Left lung (tissue), 10 donors: ENCODE results near the gene RNU1-3. TPM values are rescaled to one million over a fixed set of nuclear protein-coding genes. Genes with fewer than 3 reads are reported as not detected.
A peak's percentile ranks its signal among the peaks of the same experiment; 100 is the strongest.
"Not testable (repeated sequence)": the region's sequence is repeated elsewhere in the genome, so short reads cannot be mapped to it uniquely, and the experiment has no call there.

Experiments used
- ATAC-seq: fragments of 200-7000 bp; cut with Tn5 transposase; one replicate; pipeline ENCODE4 v1.9.1; 2020; ENCODE audit warnings: moderate library complexity
- DNase-seq, 4 donors: peaks; one replicate each; pipeline ENCODE4 v3.0.0-alpha.2; 2013 to 2020
- H3K27ac ChIP-seq, 2 donors: fragments of 200-600 bp; sonication (generic) in 1 of 2; one replicate each; pipeline versions ENCODE4 v1.5.0 to v1.8.0; 2020 to 2021
- H3K27me3 ChIP-seq, 2 donors: fragments of 200-600 bp; sonication (generic) in 1 of 2; one replicate each; pipeline versions ENCODE4 v1.5.0 to v1.8.0; 2020 to 2021
- H3K36me3 ChIP-seq, 2 donors: fragments of 200-600 bp; sonication (generic) in 1 of 2; one replicate each; pipeline versions ENCODE4 v1.5.0 to v1.8.0; 2020 to 2021
- H3K4me1 ChIP-seq, 2 donors: fragments of 200-600 bp; one replicate each; pipeline ENCODE4 v1.8.0; 2021
- H3K4me3 ChIP-seq, 2 donors: fragments of 200-600 bp; sonication (generic) in 1 of 2; one replicate each; pipeline versions ENCODE4 v1.5.0 to v1.8.0; 2020 to 2021; ENCODE audit warnings: mild to moderate bottlenecking in 1 of 2
- H3K9me3 ChIP-seq, 2 donors: fragments of 200-600 bp; sonication (generic) in 1 of 2; one replicate each; pipeline versions ENCODE4 v1.5.0 to v1.8.0; 2020 to 2021
- intact Hi-C, 2 donors: fragments of 100-400 bp; cut with DNase I; formaldehyde crosslinking; loops; one replicate each; pipeline versions ENCODE4 v1.11.2 to v1.14.2; 2022
- polyA plus RNA-seq, 6 donors: library from polyadenylated mRNA; unstranded; fragments of 120-200 nt; gene quantifications; one replicate each; pipeline ENCODE4 v1.2.1, GENCODE V29; 2013; ENCODE audit not compliant: insufficient read length in 6 of 6
- total RNA-seq, 2 donors: library from RNA; stranded (reverse); fragmentation: NEBNext Ultra II Directional; extraction: Animal tissue kit (Norgen Biotek cat#: 25700); gene quantifications; one replicate each; pipeline ENCODE4 v1.2.1, GENCODE V29; 2021
- donor health status: DM: no; HTN: yes; CAD: no.
- donor health status: DM: no; HTN: no; CAD: no.

RNU1-3 gene
- total and polyA plus RNA-seq, 8 donors = 1.5 to 3,444 (median 2.8) TPM

- H3K9me3 ChIP-seq, ATAC-seq, H3K36me3 ChIP-seq, intact Hi-C loops, DNase-seq, H3K4me1 ChIP-seq, H3K27ac ChIP-seq, H3K4me3 ChIP-seq: not testable (repeated sequence)
- peaks cover 0 to 47% of the 10 kb centered on the region in 2 donors for H3K27me3 ChIP-seq
These were observed 30.4 kb upstream of the RNU1-3 start for GRCh38 chr1:16697152-16697551.

GRCh38 chr1:16696507-16697150 lies 29.9 kb upstream of the RNU1-3 start:
- peak in 1 of 4 donors; percentile 81 for DNase-seq
- H3K27me3 ChIP-seq = peaks cover 0 to 46% of the 10 kb centered on the region in 2 donors
- H3K36me3 ChIP-seq, H3K4me1 ChIP-seq, H3K27ac ChIP-seq, H3K9me3 ChIP-seq, intact Hi-C loops, H3K4me3 ChIP-seq: not testable (repeated sequence)
- ATAC-seq = peak; percentile 33

GRCh38 chr1:16694308-16694702 lies 27.6 kb upstream of the RNU1-3 start:
- H3K27me3 ChIP-seq = peaks cover 0 to 43% of the 10 kb centered on the region in 2 donors
- H3K27ac ChIP-seq, intact Hi-C loops, ATAC-seq, DNase-seq, H3K4me1 ChIP-seq, H3K9me3 ChIP-seq, H3K36me3 ChIP-seq, H3K4me3 ChIP-seq: not testable (repeated sequence)

- H3K27ac ChIP-seq, H3K4me1 ChIP-seq, H3K9me3 ChIP-seq, H3K4me3 ChIP-seq, H3K36me3 ChIP-seq, intact Hi-C loops, DNase-seq, ATAC-seq: not testable (repeated sequence)
- H3K27me3 ChIP-seq = peaks cover 0 to 41% of the 10 kb centered on the region in 2 donors
These were observed 26.9 kb upstream of the RNU1-3 start for GRCh38 chr1:16693449-16694307.

GRCh38 chr1:16692717-16693448 lies 26.1 kb upstream of the RNU1-3 start:
- H3K27ac ChIP-seq, ATAC-seq, intact Hi-C loops, H3K4me3 ChIP-seq, H3K4me1 ChIP-seq, H3K9me3 ChIP-seq, DNase-seq, H3K36me3 ChIP-seq: not testable (repeated sequence)
- H3K27me3 ChIP-seq = peaks cover 0 to 37% of the 10 kb centered on the region in 2 donors

- H3K36me3 ChIP-seq, H3K27ac ChIP-seq, H3K4me3 ChIP-seq, H3K9me3 ChIP-seq, DNase-seq, H3K4me1 ChIP-seq, ATAC-seq, intact Hi-C loops: not testable (repeated sequence)
- peaks cover 0 to 35% of the 10 kb centered on the region in 2 donors for H3K27me3 ChIP-seq
These were observed 25.5 kb upstream of the RNU1-3 start for GRCh38 chr1:16692283-16692682.

GRCh38 chr1:16690971-16691682 lies 24.4 kb upstream of the RNU1-3 start:
- DNase-seq, H3K27ac ChIP-seq, H3K4me3 ChIP-seq, H3K36me3 ChIP-seq, H3K4me1 ChIP-seq, H3K9me3 ChIP-seq, intact Hi-C loops, ATAC-seq: not testable (repeated sequence)
- peaks cover 0 to 30% of the 10 kb centered on the region in 2 donors for H3K27me3 ChIP-seq

GRCh38 chr1:16687132-16687800 lies 20.5 kb upstream of the RNU1-3 start:
- H3K4me1 ChIP-seq, H3K4me3 ChIP-seq, ATAC-seq, DNase-seq, H3K9me3 ChIP-seq, H3K27ac ChIP-seq, H3K36me3 ChIP-seq, intact Hi-C loops: not testable (repeated sequence)
- peaks cover 0 to 22% of the 10 kb centered on the region in 2 donors for H3K27me3 ChIP-seq

- DNase-seq = peak in 1 of 4 donors; percentile 28
- H3K27ac ChIP-seq, H3K4me3 ChIP-seq, H3K4me1 ChIP-seq, H3K36me3 ChIP-seq, H3K9me3 ChIP-seq, intact Hi-C loops: not testable (repeated sequence)
- peaks cover 0 to 17% of the 10 kb centered on the region in 2 donors for H3K27me3 ChIP-seq
- ATAC-seq = peak; percentile 26
These were observed 19.0 kb upstream of the RNU1-3 start for GRCh38 chr1:16685445-16686371.
